Uterus (tissue), 2 donors: ENCODE measurements around the gene LRCH4.

Source experiments
- CTCF ChIP-seq, 4 experiments: fragments of 200-600 bp in 2 of 4; fragments of 450-650 bp in 2 of 4; sonication (generic) in 2 of 4; IDR thresholded peaks; one replicate each; pipeline ENCODE4 v1.5.1; 2016 to 2019; ENCODE audit warnings: antibody characterized with exemption in 4 of 4, mild to moderate bottlenecking in 2 of 4, moderate library complexity in 1 of 4
- POLR2A ChIP-seq, 2 donors: fragments of 450-650 bp; IDR thresholded peaks; one replicate each; pipeline ENCODE4 v1.6.1; 2016; ENCODE audit warnings: antibody characterized with exemption in 2 of 2, mild to moderate bottlenecking in 1 of 2, moderate library complexity in 1 of 2

- TF ChIP-seq CTCF (IDR thresholded peaks at IDR 0.05) (no peak), POLR2A (IDR thresholded peaks at IDR 0.05) (no peak)
Measured at GRCh38 chr7:100573691-100574361, 12.1 kb downstream of the LRCH4 start, which contains the start of gene SAP25.
